Measurements from ENCODE around the gene RAP1GAP.

RAP1GAP gene

GRCh38 chr1:21624571-21625389 is 44.4 kb downstream of the RAP1GAP start:
- no peak for FAIRE-seq

GRCh38 chr1:21623410-21623961 is 45.7 kb downstream of the RAP1GAP start:
- no peak for FAIRE-seq

DNA sequence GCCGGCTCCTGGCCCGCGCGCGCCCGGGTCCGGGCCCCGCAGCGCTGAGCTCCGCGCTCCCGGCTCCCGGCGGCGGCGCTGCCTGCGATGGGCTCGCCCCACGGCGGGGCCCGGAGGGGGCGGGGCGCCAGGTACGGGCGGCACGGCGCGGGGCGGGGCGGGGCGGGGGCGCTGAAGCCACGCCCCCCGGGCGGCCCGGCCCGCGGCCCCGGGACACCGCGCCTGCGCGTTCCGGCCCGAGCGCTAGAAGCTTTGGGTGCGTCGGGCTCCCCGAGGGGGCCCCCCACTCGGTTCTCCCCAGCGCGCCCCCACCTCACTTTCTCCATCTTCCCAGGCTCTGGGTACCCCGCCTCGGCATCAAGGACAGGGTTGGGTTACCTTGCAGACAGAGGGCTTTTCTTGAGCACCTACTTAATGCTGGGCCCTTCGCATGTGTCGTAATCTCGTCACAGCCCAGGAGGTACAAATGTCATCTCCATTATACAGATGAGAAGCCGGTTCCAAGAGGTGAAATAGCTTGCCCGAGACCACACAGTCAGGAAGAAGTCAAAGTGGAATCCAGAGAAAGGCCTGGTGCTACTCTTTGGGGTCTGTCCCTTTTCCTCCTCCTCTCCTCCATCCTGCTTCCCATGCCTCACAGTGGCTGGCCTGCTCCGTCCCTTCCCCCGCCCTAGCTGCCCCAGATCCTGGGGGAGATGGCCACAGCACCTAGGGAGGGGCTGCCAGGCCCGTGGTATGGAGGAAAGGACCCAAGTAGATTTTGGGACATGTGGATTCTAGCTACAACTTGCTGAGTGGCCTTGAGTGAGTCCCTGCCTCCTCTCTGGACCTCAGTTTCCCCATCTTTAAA is 46.5 kb downstream of the RAP1GAP start:
- FAIRE-seq = no peak

- FAIRE-seq = no peak
Measured at GRCh38 chr1:21621761-21622436, 47.3 kb downstream of the RAP1GAP start.

GRCh38 chr1:21621051-21621450 is 48.1 kb downstream of the RAP1GAP start:
- FAIRE-seq = no peak

DNA sequence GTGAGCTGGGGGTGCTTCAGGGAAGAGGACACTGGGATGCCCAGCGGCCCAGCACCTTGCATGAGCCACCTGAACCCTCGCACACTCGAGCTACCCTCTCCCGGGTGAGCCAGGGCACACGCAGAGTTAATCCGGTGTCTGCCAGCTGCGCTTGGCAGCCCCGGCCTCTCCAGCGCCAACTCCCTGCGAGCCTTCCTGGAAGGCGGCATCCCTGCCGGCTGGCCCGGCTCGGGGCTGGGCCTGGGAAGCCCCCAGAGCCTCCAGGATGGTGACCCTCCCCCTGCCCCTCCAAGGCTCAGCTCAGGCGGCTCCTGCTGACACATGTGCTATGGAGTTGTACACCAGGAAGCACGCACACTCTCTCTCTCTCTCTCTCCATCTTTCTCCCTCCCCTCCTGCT is 48.7 kb downstream of the RAP1GAP start:
- no peak for FAIRE-seq

- FAIRE-seq = no peak
Measured at GRCh38 chr1:21620011-21620410, 49.1 kb downstream of the RAP1GAP start.

GRCh38 chr1:21619375-21619947 is 49.7 kb downstream of the RAP1GAP start:
- no peak for FAIRE-seq

DNA sequence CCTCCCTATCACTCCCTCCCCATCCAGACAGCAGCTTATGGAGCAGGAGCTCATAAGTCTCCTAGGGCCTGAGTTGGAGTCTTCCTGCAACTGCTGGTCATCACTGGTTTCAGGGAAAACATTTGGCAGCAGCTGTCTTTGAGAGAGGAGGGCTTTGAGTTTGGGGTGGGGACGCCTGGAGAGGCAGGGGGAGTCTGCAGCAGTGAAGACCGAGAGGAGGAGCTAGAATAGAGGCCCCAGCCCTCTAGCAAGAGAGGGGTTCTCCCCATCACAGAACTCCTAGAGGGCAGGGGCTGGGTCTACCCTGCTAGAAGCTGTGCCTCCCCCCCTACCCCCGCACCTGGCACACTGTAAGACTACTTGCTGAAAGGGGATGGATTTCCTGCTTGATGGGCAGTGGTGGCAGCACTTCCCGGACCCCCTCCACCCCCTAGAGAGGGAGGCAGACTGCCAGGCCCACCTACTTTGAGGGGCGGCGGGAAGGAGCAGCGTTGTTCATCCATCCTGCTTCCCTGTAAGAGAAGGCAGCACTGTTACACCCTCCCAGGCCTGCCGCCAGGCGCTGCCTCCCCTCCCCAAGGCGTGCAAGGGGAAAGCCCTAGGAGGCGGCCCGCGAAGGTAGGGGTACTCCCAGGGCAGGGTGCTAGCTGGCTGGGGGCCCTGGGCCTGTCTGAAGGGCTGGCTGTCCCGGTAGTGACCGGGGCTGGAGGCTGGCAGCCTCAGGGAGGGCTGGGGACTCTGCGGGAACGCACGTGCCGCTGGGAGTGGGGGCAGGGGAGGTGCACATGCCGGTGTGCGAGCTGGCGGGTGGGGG is 50.4 kb downstream of the RAP1GAP start:
- no peak for FAIRE-seq

- FAIRE-seq = no peak
Measured at GRCh38 chr1:21618059-21618458, 51.1 kb downstream of the RAP1GAP start.

DNA sequence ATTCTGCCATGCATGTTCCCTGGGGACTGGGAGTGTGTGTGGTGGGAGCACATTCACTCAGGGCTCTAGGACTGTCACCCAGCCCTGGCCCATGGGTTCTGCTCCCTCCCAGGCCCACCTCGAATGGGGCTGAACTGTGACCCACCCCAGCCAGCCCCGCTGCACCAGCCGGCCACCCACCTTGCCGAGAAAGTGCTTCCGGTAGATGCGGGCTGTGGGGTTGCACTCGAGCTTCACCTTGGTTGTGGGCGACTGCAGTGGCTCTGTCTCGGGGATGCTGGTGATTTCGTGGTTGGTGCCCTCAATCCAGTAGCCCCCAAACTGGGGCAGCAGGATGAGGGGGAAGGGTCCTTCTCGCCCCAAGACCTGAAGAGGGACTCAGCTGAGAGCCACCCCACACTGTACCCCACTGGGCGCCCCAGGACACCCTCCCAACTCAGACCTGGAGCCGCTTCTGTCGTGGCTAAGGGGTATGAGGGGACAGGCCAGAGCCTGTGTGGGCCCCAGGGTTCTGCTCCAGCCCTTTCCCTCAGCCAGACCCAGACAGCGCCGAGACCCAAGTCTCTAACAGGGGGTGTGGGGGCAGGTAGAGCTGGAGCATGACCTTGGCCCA is 51.9 kb downstream of the RAP1GAP start:
- FAIRE-seq = no peak

GRCh38 chr1:21616372-21616771 is 52.8 kb downstream of the RAP1GAP start:
- no peak for FAIRE-seq

GRCh38 chr1:21614419-21615115 is 54.6 kb downstream of the RAP1GAP start:
- FAIRE-seq = no peak

GRCh38 chr1:21613072-21613867 is 55.9 kb downstream of the RAP1GAP start:
- FAIRE-seq = no peak

DNA sequence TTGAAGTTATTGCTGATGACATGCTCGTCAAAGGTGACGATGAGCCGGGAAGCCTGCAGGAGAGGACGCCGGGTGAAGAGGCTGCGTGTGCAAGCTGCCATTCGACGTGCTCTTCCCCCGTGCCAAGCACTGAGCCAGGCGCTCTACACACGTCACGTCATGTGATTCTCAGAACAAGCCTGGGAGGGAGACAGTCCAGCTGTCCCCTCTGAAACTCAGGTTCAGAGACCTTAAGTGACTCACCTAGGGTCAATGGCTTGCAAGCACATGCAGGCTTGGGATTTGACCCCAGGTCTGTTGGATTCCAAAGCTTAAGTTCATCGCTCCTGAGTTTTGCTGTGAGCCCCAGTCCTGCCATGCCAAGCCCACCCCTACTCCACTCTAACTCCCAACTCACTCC is 57.1 kb downstream of the RAP1GAP start:
- FAIRE-seq = no peak

DNA sequence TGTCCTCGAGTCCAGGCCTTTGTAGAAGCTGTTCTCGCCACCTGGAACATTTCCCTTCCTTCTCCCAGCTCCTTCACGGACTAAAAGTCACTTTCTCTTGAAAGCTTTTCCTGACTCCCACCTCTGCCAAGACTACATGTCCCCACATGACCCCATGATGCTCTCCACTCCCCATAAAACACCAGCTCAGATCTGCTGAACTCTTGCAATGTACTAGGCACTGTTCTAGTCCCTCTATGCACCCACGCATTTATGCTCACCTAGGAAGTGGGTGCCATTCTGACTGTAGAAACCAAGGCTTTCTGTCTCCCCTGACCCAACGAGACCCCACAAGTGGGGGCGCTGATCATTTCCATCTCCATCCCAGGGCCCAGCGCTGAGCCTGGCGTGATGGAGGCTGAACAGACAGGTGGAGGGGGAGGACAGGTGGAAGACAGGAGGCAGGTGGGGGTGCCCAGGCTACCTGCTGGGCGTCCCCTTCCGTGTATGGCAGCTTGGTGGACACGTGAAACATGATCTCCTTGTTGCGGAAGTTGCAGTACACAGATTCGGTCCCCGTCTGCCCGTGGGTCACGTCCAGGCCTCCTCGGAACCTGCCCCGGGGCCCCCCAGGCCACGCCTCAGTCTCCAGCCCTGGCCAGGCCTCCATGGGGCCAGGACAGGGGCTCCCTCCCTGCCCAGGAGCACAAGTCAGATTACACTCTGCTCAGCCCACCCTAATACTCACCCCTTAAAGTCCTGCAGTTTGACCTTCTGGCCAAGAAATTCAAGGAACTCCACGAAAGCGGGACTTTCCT is 58.0 kb downstream of the RAP1GAP start:
- FAIRE-seq = no peak

- FAIRE-seq = no peak
Measured at GRCh38 chr1:21610027-21610426, 59.1 kb downstream of the RAP1GAP start.

DNA sequence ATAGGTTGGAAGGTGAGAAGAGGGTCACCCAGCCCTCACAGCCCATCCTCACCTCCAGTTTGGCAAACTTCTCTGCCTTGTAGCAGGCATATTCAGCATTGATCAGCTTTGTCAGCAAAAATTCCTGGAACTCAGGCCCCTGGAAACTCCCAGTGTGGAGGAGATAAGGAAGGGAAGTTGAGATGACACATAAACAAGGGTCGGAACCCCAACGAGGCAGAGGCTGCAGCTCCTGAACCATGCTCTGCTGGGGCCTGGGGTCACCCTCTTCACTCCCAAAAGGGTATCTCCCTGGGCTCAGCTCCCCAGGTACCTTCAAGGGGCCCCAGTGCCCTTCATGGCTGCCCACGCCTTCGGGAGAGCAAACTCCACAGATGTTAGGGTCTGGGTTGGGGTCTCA is 60.4 kb downstream of the RAP1GAP start:
- no peak for FAIRE-seq

All from A204.1 (cell line).